ENCODE results near the gene CD99. TPM values are rescaled to one million over a fixed set of nuclear protein-coding genes. Genes with fewer than 3 reads are reported as not detected.

CD99 gene
- total RNA-seq, 1 experiment from 2014 or later = 24.9 TPM

GRCh38 chrX:2678583-2678982 lies 12.5 kb upstream of the CD99 start:
- Histone ChIP-seq H3K36me3 (ENCODE audit: insufficient read depth, low read length) (no peaks in the 10 kb centered on the region), H3K4me3 (ENCODE audit: low read length) (no peak overlapping the region), H3K9me2 (replicated peaks; ENCODE audit: insufficient read depth, low read length) (no peaks in the 10 kb centered on the region), H3K27me3 (ENCODE audit: low read length) (no peaks in the 10 kb centered on the region), H3K9me3 (ENCODE audit: low read length) (no peaks in the 10 kb centered on the region), H3K4me2 (ENCODE audit: low read depth, low read length, poor library complexity, severe bottlenecking) (no peak overlapping the region), H3K4me1 (ENCODE audit: low read length) (no peaks in the 10 kb centered on the region), H3K79me2 (ENCODE audit: low read length) (no peaks in the 10 kb centered on the region), H4K20me1 (ENCODE audit: insufficient read depth, low read depth, low read length) (no peaks in the 10 kb centered on the region), H3K9ac (ENCODE audit: low read length) (no peak overlapping the region), H2AFZ (ENCODE audit: low read length) (no peak overlapping the region), H3K27ac (ENCODE audit: low read length) (no peak overlapping the region)
- DNase-seq = no peak

GRCh38 chrX:2679534-2680485 lies 11.3 kb upstream of the CD99 start:
- Histone ChIP-seq H3K9ac (ENCODE audit: low read length) (no peak overlapping the region), H3K4me2 (ENCODE audit: low read depth, low read length, poor library complexity, severe bottlenecking) (no peak overlapping the region), H3K79me2 (ENCODE audit: low read length) (no peaks in the 10 kb centered on the region), H3K36me3 (ENCODE audit: insufficient read depth, low read length) (no peaks in the 10 kb centered on the region), H3K27me3 (ENCODE audit: low read length) (no peaks in the 10 kb centered on the region), H2AFZ (ENCODE audit: low read length) (no peak overlapping the region), H4K20me1 (ENCODE audit: insufficient read depth, low read depth, low read length) (no peaks in the 10 kb centered on the region), H3K27ac (ENCODE audit: low read length) (no peak overlapping the region), H3K9me3 (ENCODE audit: low read length) (no peaks in the 10 kb centered on the region), H3K4me1 (ENCODE audit: low read length) (no peaks in the 10 kb centered on the region), H3K9me2 (replicated peaks; ENCODE audit: insufficient read depth, low read length) (no peaks in the 10 kb centered on the region), H3K4me3 (ENCODE audit: low read length) (no peak overlapping the region)
- no peak for DNase-seq

DNA sequence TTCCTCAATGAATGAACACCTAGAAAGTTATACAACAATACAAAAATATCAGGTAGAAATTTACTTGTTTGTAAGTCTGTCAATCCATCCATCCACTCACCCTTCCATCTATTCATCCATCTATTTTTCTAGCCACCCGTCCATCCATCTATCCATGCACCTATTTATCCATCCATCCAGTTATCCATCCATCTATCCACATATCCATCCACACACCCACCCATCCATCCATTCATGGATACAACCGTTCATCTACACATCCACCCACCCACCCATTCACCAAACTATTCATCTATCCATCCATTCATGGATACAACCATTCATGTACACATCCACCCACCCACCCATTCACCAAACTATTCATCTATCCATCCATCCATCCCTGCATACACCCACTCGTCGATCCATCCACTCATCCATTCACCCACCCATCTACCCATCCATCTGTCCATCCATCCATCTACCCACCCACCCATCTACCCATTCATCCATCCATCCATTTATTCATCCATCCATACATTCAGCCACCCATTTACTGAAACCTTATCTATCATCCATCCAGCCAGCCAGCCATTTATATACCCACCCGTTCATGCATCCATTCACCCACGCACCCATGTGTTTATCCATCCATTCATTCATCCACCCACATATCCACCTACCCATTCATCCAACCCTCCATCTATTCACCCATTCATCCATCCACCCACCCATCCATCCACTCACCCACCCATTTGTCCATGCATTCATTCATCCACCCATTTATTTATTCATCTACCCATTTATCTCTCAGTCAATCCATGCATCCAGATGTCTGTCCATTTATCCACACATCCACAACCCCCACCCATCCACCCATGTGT lies 10.4 kb upstream of the CD99 start:
- Histone ChIP-seq H3K27ac (ENCODE audit: low read length) (no peak overlapping the region), H3K9me3 (ENCODE audit: low read length) (no peaks in the 10 kb centered on the region), H3K79me2 (ENCODE audit: low read length) (no peaks in the 10 kb centered on the region), H2AFZ (ENCODE audit: low read length) (no peak overlapping the region), H3K4me1 (ENCODE audit: low read length) (no peaks in the 10 kb centered on the region), H3K27me3 (ENCODE audit: low read length) (no peaks in the 10 kb centered on the region), H3K4me2 (ENCODE audit: low read depth, low read length, poor library complexity, severe bottlenecking) (no peak overlapping the region), H3K36me3 (ENCODE audit: insufficient read depth, low read length) (no peaks in the 10 kb centered on the region), H3K9me2 (replicated peaks; ENCODE audit: insufficient read depth, low read length) (no peaks in the 10 kb centered on the region), H3K4me3 (ENCODE audit: low read length) (no peak overlapping the region), H4K20me1 (ENCODE audit: insufficient read depth, low read depth, low read length) (no peaks in the 10 kb centered on the region), H3K9ac (ENCODE audit: low read length) (no peak overlapping the region)
- DNase-seq = no peak

DNA sequence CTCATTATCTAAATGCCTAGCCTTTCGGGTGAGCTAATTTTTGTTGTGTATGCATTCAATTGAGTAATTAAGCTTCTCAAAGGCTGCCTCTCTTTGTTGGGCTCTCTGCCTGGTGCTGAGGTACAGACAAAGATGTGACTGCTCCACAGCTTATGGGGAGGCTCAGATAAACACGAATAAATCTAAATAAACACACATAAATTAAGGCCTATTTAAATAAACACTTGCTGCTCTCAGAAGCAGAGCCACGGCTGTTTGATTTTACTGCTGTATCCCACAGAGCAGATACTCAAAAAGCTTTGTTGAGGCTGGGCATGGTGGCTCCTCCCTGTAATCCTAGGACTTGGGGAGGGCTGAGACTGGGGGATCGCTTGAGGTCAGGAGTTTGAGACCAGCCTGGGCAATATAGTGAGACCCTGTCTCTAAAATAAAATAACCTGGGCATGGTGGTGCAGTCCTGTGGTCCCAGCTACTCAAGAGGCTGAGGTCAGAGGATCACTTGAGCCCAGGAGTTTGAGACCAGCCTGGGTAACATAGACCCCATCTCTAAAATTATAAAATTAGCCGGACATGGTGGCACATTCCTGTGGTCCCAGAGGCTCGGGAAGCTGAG lies 8.4 kb upstream of the CD99 start:
- Histone ChIP-seq H3K9ac (ENCODE audit: low read length) (no peak overlapping the region), H4K20me1 (ENCODE audit: insufficient read depth, low read depth, low read length) (no peaks in the 10 kb centered on the region), H3K36me3 (ENCODE audit: insufficient read depth, low read length) (no peaks in the 10 kb centered on the region), H3K79me2 (ENCODE audit: low read length) (no peaks in the 10 kb centered on the region), H2AFZ (ENCODE audit: low read length) (no peak overlapping the region), H3K4me3 (ENCODE audit: low read length) (no peak overlapping the region), H3K9me2 (replicated peaks; ENCODE audit: insufficient read depth, low read length) (no peaks in the 10 kb centered on the region), H3K4me2 (ENCODE audit: low read depth, low read length, poor library complexity, severe bottlenecking) (no peak overlapping the region), H3K4me1 (ENCODE audit: low read length) (no peaks in the 10 kb centered on the region), H3K27ac (ENCODE audit: low read length) (no peak overlapping the region), H3K27me3 (ENCODE audit: low read length) (no peaks in the 10 kb centered on the region), H3K9me3 (ENCODE audit: low read length) (no peaks in the 10 kb centered on the region)
- DNase-seq = no peak

- no peak overlapping the region for H2AFZ ChIP-seq (ENCODE audit: low read length)
- H3K36me3 ChIP-seq (ENCODE audit: insufficient read depth, low read length) = no peaks in the 10 kb centered on the region
- no peaks in the 10 kb centered on the region for H4K20me1 ChIP-seq (ENCODE audit: insufficient read depth, low read depth, low read length)
- no peaks in the 10 kb centered on the region for H3K9me2 ChIP-seq (replicated peaks; ENCODE audit: insufficient read depth, low read length)
- no peaks in the 10 kb centered on the region for H3K4me1 ChIP-seq (ENCODE audit: low read length)
- H3K9me3 ChIP-seq (ENCODE audit: low read length) = no peaks in the 10 kb centered on the region
- H3K4me2 ChIP-seq (ENCODE audit: low read depth, low read length, poor library complexity, severe bottlenecking) = no peak overlapping the region
- H3K27me3 ChIP-seq (ENCODE audit: low read length) = no peaks in the 10 kb centered on the region
- H3K4me3 ChIP-seq (ENCODE audit: low read length) = no peak overlapping the region
- no peak overlapping the region for H3K9ac ChIP-seq (ENCODE audit: low read length)
- H3K27ac ChIP-seq (ENCODE audit: low read length) = no peak overlapping the region
- H3K79me2 ChIP-seq (ENCODE audit: low read length) = no peaks in the 10 kb centered on the region
- no peak for DNase-seq
Measured at GRCh38 chrX:2684256-2684655, 6.8 kb upstream of the CD99 start.

DNA sequence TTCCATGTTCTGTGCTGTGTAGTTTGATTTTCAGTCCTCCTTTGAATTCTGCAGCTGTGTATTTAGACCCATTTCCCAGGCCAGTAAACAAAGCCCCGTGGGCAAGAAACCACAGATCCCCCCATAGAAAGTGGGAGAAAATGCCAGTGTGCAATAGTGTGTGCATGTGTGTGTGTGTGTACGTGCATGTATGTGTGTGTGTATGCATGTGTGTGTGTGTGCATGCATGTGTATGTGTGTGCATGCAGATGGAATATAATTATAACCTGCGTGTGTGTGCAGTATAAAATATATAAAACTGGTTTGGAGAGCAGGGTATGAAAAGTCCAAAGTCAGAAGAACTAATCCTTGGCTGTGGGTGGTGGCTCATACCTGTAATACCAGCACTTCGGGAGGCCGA lies 5.2 kb upstream of the CD99 start:
- H3K4me3 ChIP-seq (ENCODE audit: low read length) = no peak overlapping the region
- no peak overlapping the region for H2AFZ ChIP-seq (ENCODE audit: low read length)
- H3K36me3 ChIP-seq (ENCODE audit: insufficient read depth, low read length) = no peaks in the 10 kb centered on the region
- H4K20me1 ChIP-seq (ENCODE audit: insufficient read depth, low read depth, low read length) = no peaks in the 10 kb centered on the region
- no peak for DNase-seq
- H3K4me1 ChIP-seq (ENCODE audit: low read length) = no peaks in the 10 kb centered on the region
- H3K79me2 ChIP-seq (ENCODE audit: low read length) = no peaks in the 10 kb centered on the region
- no peaks in the 10 kb centered on the region for H3K9me2 ChIP-seq (replicated peaks; ENCODE audit: insufficient read depth, low read length)
- H3K9ac ChIP-seq (ENCODE audit: low read length) = no peak overlapping the region
- no peak overlapping the region for H3K27ac ChIP-seq (ENCODE audit: low read length)
- no peak overlapping the region for H3K4me2 ChIP-seq (ENCODE audit: low read depth, low read length, poor library complexity, severe bottlenecking)
- H3K27me3 ChIP-seq (ENCODE audit: low read length) = no peaks in the 10 kb centered on the region
- no peaks in the 10 kb centered on the region for H3K9me3 ChIP-seq (ENCODE audit: low read length)

DNA sequence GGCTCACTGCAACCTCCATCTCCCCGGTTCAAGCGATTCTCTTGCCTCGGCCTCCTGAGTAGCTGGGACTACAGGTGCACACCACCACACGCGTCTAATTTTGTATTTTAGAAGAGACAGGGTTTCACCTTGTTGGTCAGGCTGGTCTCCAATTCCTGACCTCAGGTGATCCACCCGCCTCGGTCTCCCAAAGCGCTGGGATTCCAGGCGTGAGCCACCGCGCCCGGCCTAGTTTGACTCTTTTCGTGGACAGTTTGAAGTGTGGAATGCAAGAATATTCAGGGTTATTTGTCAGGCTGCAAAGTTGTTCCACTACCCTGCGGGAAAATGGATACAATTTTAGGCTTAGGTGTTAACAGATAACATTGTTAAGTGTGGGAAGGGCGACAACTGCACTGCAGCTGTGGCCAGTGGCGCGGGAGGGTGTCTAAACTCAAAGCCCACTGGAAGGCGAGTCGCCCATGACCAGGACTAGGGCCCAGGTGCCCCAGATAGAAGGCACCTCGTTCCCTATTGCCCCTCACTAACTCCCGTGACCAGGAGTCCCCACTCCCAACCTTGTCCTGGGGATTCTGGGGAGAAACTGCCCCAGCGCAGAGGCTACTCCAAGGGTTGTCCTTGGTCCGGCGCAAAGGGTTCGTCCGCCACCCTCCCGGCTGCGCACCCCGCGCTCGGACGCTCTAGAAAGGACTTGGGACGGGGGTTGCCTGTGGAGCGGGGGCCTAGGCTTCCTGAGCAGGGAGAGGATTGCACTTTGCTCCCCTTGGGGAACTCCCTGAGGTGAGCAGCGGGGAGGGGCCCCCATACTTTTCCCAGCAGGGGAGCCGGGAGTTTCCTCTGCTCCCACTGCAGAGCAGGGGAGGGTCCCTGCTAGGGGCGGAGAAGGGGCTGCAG lies 1.1 kb upstream of the CD99 start:
- H3K36me3 ChIP-seq (ENCODE audit: insufficient read depth, low read length) = no peaks in the 10 kb centered on the region
- H3K9me2 ChIP-seq (replicated peaks; ENCODE audit: insufficient read depth, low read length) = no peaks in the 10 kb centered on the region
- H3K27me3 ChIP-seq (ENCODE audit: low read length) = no peaks in the 10 kb centered on the region
- H3K4me3 ChIP-seq (ENCODE audit: low read length) = no peak overlapping the region
- no peak for DNase-seq
- no peaks in the 10 kb centered on the region for H3K9me3 ChIP-seq (ENCODE audit: low read length)
- peaks cover 21% of the 10 kb centered on the region for H3K4me1 ChIP-seq (ENCODE audit: low read length)
- H2AFZ ChIP-seq (ENCODE audit: low read length) = no peak overlapping the region
- H4K20me1 ChIP-seq (ENCODE audit: insufficient read depth, low read depth, low read length) = peaks cover 4% of the 10 kb centered on the region; the same call in 1 of the 2 replicates
- H3K79me2 ChIP-seq (ENCODE audit: low read length) = no peaks in the 10 kb centered on the region
- H3K4me2 ChIP-seq (ENCODE audit: low read depth, low read length, poor library complexity, severe bottlenecking) = no peak overlapping the region
- no peak overlapping the region for H3K27ac ChIP-seq (ENCODE audit: low read length)
- no peak overlapping the region for H3K9ac ChIP-seq (ENCODE audit: low read length)

All from Karpas-422 (cell line).